ENCODE data around the gene CTBS.

The CTBS gene

GRCh38 chr1:84505493-84506001, 68.7 kb downstream of the CTBS start:
- peak; percentile 66 for DNase-seq

DNA sequence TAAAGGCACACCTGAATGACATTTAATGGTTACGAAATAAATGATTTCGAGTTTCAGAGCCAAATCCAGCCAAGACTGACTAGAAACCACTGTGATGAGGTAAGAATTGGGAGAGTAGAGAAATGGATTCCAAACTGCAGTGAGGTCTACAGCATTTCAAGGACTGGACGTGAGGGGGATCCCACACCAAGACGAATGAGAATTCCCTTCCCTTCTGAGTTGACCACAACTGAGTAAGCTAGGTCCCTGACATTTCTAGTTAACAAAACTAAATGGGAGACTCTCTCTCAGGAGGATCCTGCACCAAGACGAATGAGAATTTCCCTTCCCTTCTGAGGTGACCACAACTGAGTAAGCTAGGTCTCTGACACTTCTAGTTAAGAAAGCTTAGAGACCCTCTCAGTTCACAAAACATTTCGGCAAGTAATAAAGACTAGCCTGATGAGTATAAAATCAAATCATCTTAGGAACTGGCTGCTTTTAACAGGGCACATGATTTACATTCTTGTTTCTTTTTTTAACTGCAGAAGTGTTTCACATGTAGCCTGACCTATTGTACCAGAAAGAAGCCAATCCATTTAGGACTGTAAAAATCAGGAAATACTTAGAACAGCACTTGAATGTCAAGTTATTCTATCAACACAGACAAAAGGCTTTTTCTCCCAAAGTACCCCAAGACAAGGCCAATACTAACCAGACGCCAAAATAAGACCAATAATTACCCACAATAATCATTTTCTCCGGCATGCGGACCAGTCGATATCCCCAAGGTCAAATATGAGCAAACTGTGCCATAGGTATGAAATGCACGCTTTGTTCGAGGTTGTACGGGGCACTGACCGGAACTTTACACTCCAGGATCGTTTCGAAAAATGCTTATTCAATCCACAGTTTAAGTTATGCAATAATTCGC, 69.4 kb downstream of the CTBS start:
- DNase-seq: no peak

DNA sequence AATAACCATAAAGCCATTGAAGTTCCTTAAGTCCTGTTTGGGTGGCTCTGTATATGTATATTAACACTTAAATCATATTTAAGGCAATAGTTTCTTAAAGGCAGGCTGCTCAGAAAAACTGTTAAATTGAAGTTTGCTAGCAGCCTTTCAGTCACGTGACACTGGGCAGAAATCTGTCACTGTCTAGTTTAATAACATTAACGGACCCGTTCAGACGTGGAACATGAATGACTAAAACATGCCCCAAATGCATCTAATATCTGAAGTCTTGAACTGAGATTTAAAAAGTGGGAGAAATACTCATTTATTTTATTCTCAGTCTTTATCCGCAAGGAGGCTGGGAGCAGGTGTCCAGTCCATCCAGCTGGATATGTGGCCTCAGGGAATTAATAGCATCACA, 71.3 kb downstream of the CTBS start:
- no peak for DNase-seq
